ENCODE data around the gene HEATR9. TPM values are rescaled to one million over a fixed set of nuclear protein-coding genes. Genes with fewer than 3 reads are reported as not detected.

HEATR9 gene
- polyA plus RNA-seq, 2 of the 4 experiments (the other 2 are of a cell fraction) = not detected

DNA sequence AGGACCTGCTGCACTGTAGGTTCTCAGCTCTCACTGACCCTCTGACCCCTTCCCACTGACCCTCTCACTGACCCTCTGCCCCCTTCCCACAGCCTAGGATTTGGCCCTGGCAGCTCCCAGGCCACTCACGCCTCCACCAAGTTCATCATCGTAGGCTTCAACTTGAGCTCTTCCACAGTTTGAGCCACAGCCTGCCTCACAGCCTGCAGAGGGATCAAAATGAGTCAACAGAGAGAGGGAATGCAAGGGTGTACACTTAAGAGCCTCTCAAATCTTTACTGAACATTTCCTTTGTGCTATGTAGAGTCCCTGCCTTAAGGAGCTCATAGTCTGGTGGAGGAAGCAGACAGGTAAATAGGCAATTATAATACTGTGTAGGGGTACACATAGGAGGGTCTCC, 12.1 kb downstream of the HEATR9 start:
- no peak for FAIRE-seq
- TF ChIP-seq SREBF2 (IDR thresholded peaks at IDR 0.05) = no peak
- no peak for TF ChIP-seq TFCP2L1 (CRISPR knock-in tag; IDR thresholded peaks at IDR 0.05)
- TF ChIP-seq POLR2A (IDR thresholded peaks at IDR 0.05; ENCODE audit: low read length) = no peak
- no peak for TF ChIP-seq ELK1 (IDR thresholded peaks at IDR 0.05; ENCODE audit: low read depth, low read length)
- TF ChIP-seq EP300 (IDR thresholded peaks at IDR 0.05) = no peak
- no peak for TF ChIP-seq RNF2 (IDR thresholded peaks at IDR 0.05; ENCODE audit: borderline replicate concordance, low read depth)
- TF ChIP-seq EHMT2 (IDR thresholded peaks at IDR 0.05; ENCODE audit: low read depth) = no peak
- TF ChIP-seq TP53 (CRISPR knock-in tag; IDR thresholded peaks at IDR 0.05) = no peak
- TF ChIP-seq GATA3 (IDR thresholded peaks at IDR 0.05; ENCODE audit: borderline replicate concordance) = no peak
- no peak for TF ChIP-seq RCOR1 (IDR thresholded peaks at IDR 0.05; ENCODE audit: low read depth, low read length)
- no peak for TF ChIP-seq KDM5A (IDR thresholded peaks at IDR 0.05)
- no peak overlapping the region for H3K4me3 ChIP-seq
- no peak for DNase-seq (ENCODE audit: low read depth in 1 of 2, low spot score in 1 of 2)
- CTCF ChIA-PET = interaction anchor here (0.6 to 3.2 kb wide), 5 partner anchors 8 to 107 kb away, joined by 3 to 14 read pairs (median 6); no protein-coding TSS in a partner anchor
- no peaks in the 10 kb centered on the region for H3K4me1 ChIP-seq
- no peak overlapping the region for H3K27ac ChIP-seq
- no peaks in the 10 kb centered on the region for H3K9me3 ChIP-seq
- no peak overlapping the region for H3K4me2 ChIP-seq
- 96% methylated on average over 2 of the region's 2 CpGs for WGBS (ENCODE audit: missing lambda C conversion rate)
- POLR2A ChIA-PET = no interaction called here
- no peak; a peak in 1 of 6 replicates for ATAC-seq

DNA sequence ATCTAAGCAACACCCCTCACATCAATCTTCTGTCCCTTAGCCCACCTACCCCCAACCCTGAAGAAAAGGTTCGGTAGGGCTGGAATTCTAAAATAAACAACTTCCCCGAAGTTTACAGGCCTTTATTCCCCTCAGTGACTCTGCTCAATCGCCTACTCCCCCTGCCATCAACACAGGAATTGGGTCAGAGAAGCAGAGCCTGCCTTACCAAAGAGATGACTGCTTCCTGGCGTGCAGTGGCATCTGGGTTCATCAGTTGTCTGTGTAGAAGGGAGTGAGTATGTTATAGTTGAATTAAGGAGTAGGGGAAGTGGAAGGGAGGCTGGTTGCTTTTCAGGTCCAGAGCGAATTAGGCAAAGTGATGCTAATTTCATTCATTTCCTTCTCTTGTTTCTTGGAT, 12.7 kb downstream of the HEATR9 start:
- Histone ChIP-seq H3K9me3 (no peaks in the 10 kb centered on the region), H3K4me3 (no peak overlapping the region), H3K4me1 (no peaks in the 10 kb centered on the region), H3K4me2 (no peak overlapping the region), H3K27ac (no peak overlapping the region)
- WGBS (ENCODE audit: missing lambda C conversion rate) = 84% methylated on average over 5 of the region's 5 CpGs
- ChIA-PET POLR2A (no interaction called here), CTCF (interaction anchor here (0.6 to 3.2 kb wide), 3 partner anchors 14 to 109 kb away, joined by 3 to 14 read pairs (median 8); no protein-coding TSS in a partner anchor)
- FAIRE-seq = no peak
- DNase-seq (ENCODE audit: low read depth in 1 of 2, low spot score in 1 of 2) = no peak
- ATAC-seq = no peak
- TF ChIP-seq CBX2 (IDR thresholded peaks at IDR 0.05; ENCODE audit: borderline replicate concordance, low read depth) (no peak), RNF2 (IDR thresholded peaks at IDR 0.05; ENCODE audit: borderline replicate concordance, low read depth) (no peak), PHF8 (IDR thresholded peaks at IDR 0.05; ENCODE audit: borderline replicate concordance, low read depth) (no peak), PBX3 (IDR thresholded peaks at IDR 0.05) (no peak), MAX (IDR thresholded peaks at IDR 0.05) (no peak), CHD4 (IDR thresholded peaks at IDR 0.05; ENCODE audit: borderline replicate concordance) (no peak), MAFK (IDR thresholded peaks at IDR 0.05; ENCODE audit: partially characterized antibody) (no peak), ESRRA (IDR thresholded peaks at IDR 0.05; ENCODE audit: borderline replicate concordance, low read length) (no peak), SREBF2 (IDR thresholded peaks at IDR 0.05) (no peak), KDM5A (IDR thresholded peaks at IDR 0.05) (no peak), MAZ (IDR thresholded peaks at IDR 0.05; ENCODE audit: borderline replicate concordance, low read depth, low read length) (no peak), TFCP2L1 (CRISPR knock-in tag; IDR thresholded peaks at IDR 0.05) (no peak), HOXA7 (CRISPR knock-in tag; IDR thresholded peaks at IDR 0.05) (no peak), NPAS2 (CRISPR knock-in tag; IDR thresholded peaks at IDR 0.05; ENCODE audit: borderline replicate concordance) (no peak), HMGXB4 (CRISPR knock-in tag; IDR thresholded peaks at IDR 0.05; ENCODE audit: borderline replicate concordance) (no peak), CTCF (IDR thresholded peaks at IDR 0.05) (no peak), FOXS1 (CRISPR knock-in tag; IDR thresholded peaks at IDR 0.05) (no peak), FOSB (CRISPR knock-in tag; IDR thresholded peaks at IDR 0.05) (no peak)
- TF ChIP-seq, protein P1, sequence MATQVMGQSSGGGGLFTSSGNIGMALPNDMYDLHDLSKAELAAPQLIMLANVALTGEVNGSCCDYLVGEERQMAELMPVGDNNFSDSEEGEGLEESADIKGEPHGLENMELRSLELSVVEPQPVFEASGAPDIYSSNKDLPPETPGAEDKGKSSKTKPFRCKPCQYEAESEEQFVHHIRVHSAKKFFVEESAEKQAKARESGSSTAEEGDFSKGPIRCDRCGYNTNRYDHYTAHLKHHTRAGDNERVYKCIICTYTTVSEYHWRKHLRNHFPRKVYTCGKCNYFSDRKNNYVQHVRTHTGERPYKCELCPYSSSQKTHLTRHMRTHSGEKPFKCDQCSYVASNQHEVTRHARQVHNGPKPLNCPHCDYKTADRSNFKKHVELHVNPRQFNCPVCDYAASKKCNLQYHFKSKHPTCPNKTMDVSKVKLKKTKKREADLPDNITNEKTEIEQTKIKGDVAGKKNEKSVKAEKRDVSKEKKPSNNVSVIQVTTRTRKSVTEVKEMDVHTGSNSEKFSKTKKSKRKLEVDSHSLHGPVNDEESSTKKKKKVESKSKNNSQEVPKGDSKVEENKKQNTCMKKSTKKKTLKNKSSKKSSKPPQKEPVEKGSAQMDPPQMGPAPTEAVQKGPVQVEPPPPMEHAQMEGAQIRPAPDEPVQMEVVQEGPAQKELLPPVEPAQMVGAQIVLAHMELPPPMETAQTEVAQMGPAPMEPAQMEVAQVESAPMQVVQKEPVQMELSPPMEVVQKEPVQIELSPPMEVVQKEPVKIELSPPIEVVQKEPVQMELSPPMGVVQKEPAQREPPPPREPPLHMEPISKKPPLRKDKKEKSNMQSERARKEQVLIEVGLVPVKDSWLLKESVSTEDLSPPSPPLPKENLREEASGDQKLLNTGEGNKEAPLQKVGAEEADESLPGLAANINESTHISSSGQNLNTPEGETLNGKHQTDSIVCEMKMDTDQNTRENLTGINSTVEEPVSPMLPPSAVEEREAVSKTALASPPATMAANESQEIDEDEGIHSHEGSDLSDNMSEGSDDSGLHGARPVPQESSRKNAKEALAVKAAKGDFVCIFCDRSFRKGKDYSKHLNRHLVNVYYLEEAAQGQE (IDR thresholded peaks at IDR 0.05) = no peak
